ENCODE results near the gene PRPS1.
"Not testable (repeated sequence)": the region's sequence is repeated elsewhere in the genome, so short reads cannot be mapped to it uniquely, and the experiment has no call there.

The PRPS1 gene

DNA sequence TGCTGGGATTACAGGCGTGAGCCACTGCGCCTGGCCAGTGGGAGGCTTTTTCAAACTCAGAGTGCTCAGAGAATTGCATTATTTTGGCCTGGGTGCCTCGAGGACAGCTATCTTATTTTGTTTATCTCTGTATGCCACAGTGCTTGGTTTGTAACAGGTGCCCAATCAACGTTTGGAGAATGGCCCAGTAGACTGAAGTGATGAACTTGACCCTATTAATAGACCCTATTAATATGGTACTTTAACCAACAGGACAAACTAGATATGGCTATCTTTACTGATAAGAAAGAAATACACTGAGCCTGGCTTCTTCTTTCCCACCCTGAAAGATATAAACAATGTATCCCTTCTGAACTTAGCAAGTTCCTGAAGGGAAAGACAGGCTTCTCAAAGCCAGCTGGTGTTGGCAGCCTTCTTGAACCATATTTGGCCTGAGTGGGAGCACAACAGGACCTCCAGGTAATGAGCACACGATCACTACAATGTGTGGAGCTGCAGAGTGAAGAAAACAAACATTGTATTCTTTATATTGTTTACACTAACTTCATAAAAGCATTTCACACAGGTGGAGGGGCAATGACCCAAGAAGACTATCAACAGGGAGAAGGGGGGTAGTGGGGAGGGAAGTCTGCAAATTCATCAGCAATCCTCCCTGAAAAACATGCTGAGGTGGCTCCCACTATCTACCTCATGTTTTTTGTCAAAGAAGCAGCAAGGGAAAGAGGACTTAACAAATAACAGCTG, 41.7 kb downstream of the PRPS1 start:
- DNase-seq (ENCODE audit: low spot score) = no peak
- in situ Hi-C loops (cut with MboI; ENCODE audit: low sequenced_read_pairs, unreplicated experiment) = loop anchor here (10.0 kb wide), 1 partner anchor 105 kb away; the partner anchor contains the start of genes NCBP2L and TSC22D3
- TF ChIP-seq, protein P1, sequence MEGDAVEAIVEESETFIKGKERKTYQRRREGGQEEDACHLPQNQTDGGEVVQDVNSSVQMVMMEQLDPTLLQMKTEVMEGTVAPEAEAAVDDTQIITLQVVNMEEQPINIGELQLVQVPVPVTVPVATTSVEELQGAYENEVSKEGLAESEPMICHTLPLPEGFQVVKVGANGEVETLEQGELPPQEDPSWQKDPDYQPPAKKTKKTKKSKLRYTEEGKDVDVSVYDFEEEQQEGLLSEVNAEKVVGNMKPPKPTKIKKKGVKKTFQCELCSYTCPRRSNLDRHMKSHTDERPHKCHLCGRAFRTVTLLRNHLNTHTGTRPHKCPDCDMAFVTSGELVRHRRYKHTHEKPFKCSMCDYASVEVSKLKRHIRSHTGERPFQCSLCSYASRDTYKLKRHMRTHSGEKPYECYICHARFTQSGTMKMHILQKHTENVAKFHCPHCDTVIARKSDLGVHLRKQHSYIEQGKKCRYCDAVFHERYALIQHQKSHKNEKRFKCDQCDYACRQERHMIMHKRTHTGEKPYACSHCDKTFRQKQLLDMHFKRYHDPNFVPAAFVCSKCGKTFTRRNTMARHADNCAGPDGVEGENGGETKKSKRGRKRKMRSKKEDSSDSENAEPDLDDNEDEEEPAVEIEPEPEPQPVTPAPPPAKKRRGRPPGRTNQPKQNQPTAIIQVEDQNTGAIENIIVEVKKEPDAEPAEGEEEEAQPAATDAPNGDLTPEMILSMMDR (IDR thresholded peaks at IDR 0.05; ENCODE audit: borderline replicate concordance, control extremely low read depth, extremely low read depth, insufficient read depth, missing control alignments) = no peak

DNA sequence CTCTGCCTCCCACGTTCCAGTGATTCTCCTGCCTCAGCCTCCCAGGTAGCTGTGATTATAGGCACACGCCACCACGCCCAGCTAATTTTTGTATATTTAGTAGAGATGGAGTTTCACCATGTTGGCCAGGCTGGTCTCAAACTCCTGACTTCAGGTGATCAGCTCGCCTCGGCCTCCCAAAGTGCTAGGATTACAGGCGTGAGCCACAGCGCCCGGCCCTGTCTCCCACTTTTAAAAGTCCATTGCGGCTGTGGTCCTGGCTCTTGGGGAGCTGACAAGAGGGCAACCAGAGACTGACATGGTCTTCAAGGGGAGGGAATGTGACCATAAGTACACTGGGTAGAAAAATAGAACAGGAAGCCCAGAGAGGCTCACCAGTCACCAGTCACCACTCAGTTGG, 42.9 kb downstream of the PRPS1 start:
- DNase-seq (ENCODE audit: low spot score); in situ Hi-C loops (cut with MboI; ENCODE audit: low sequenced_read_pairs, unreplicated experiment): not testable (repeated sequence)

DNA sequence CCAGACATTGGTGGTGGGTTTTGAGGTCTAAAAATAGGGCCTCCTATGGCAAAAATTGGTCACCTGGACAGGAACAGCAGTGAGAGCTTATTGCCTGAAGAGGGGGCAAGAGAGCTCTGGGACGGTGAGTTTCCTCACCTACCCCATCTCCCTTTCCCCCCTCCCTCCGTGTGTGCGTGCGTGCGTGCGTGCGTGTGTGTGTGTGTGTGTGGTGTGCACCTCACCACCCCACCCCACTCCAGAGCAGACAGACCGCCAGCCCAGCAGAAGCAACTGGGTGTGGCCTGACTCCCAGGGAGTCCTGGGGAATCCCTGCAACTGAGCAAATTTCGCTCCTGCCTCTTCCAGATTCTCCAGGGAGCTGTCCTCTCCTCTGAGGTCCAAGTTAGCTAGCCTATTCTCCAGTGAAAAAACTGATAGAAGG, 44.7 kb downstream of the PRPS1 start:
- TF ChIP-seq, protein P1 (IDR thresholded peaks at IDR 0.05; ENCODE audit: borderline replicate concordance, control extremely low read depth, extremely low read depth, insufficient read depth, missing control alignments) = peak; percentile 59
- peak; percentile 68 for DNase-seq (ENCODE audit: low spot score)
- in situ Hi-C loops (cut with MboI; ENCODE audit: low sequenced_read_pairs, unreplicated experiment) = no loop called here

DNA sequence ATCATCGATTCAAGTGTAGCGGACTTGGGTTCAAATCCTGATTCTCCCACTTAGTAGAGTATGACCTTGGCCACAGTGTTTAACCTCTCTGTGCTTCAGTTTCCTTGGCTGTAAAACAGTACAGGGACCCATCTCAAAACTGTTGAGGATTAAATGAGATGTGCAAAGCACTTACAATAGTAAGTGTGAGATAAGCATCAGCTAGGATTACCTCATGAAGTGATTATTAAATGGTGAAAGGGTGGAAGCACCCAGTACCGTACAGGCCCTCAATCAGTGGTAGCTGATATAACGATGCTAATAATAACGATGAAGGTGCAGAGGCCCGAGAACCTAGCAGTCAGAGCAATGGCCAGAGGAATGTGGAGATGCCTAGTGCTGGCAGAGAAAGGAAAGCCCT, 45.1 kb downstream of the PRPS1 start:
- TF ChIP-seq, protein P1 (IDR thresholded peaks at IDR 0.05; ENCODE audit: borderline replicate concordance, control extremely low read depth, extremely low read depth, insufficient read depth, missing control alignments) = no peak
- in situ Hi-C loops (cut with MboI; ENCODE audit: low sequenced_read_pairs, unreplicated experiment) = no loop called here
- DNase-seq (ENCODE audit: low spot score) = no peak

DNA sequence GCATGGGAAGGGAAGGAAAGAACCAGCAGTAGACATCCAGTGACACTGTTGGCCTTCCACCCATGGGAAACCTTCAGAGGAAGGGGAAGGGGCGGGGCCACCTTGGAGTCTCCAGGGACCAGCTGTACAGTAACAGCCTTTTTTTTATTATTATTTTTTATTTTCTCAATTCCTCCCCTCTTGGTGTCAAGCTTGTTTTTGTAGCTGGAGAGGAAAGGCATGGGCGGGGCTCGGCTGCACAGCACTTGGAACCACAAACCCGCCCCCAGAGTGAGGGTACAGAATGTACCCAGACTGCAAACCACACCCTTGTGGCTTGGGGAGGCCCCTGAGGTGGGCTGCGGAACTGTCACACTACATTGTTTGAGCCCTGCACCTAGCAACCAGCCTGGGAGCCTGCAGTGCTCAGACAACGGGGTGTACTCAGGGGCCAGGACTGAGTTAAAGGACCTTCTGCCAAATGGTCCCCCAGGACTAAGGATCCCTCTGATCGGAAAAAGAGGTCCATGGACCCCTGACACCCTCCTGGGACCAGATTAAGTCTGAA, 45.7 kb downstream of the PRPS1 start:
- in situ Hi-C loops (cut with MboI; ENCODE audit: low sequenced_read_pairs, unreplicated experiment) = no loop called here
- TF ChIP-seq, protein P1 (IDR thresholded peaks at IDR 0.05; ENCODE audit: borderline replicate concordance, control extremely low read depth, extremely low read depth, insufficient read depth, missing control alignments) = no peak

DNA sequence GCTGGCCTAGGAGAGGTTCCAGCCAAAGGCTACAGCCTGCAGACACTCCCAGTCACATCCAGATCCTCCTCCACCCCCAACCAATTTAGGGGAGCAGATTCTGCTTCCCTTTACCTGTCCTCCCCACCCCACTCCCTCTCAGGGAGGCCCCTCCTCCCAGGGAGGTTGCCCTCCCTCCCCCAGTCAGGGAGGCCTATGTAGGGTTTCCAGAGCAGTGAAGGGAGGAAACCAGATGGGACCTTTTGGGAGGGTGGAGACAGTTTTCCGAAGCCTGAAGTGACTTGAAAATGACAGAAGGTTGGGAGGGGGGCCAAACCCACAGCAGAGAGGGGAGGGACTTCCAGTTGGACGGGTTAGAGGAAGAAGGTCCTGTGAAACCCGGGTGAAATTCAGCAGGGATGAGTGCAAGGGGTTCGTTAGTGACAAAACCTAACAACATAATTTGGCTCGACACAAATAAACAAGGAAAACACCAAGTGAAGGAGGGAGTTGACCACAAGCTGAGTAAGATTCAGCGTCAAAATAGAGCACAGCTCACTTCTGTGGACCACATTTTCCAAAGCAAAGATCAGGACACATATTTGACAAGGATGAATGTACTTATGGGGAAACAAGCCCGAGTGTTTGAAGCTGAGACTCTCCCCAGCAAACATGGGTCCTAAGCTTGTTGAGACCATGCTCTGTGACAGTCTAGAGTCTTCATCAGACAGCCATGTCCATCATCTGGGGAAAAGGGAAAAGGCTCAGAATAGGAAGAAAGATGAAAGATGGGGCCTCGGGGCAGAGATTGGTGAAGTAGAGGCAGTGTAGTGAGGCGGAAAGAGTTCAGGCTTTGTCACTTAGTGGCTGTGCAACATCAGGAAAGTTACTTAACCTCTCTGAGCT, 46.4 kb downstream of the PRPS1 start:
- in situ Hi-C loops (cut with MboI; ENCODE audit: low sequenced_read_pairs, unreplicated experiment) = no loop called here
- DNase-seq (ENCODE audit: low spot score) = peak; percentile 16
- TF ChIP-seq, protein P1 (IDR thresholded peaks at IDR 0.05; ENCODE audit: borderline replicate concordance, control extremely low read depth, extremely low read depth, insufficient read depth, missing control alignments) = no peak

More for the DNA sequence above, 45.7 kb downstream of the PRPS1 start:
- DNase-seq (ENCODE audit: low spot score) = peak; percentile 76

DNA sequence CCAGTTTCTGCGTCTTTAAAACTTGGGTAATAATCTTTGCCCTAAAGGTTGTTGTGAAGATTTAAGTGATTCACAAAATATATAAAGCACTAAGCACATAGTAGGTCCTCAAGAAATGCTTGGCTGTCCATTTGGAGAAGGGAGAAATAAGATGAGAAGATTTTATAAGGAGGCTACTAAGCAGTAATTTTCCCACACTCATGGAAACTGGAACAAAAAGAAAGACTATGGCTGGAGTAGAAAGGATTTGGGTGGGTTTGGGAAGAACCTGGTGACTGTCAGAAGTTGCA, 47.0 kb downstream of the PRPS1 start:
- in situ Hi-C loops (cut with MboI; ENCODE audit: low sequenced_read_pairs, unreplicated experiment) = no loop called here

More for the DNA sequence above, 47.0 kb downstream of the PRPS1 start:
- no peak for DNase-seq (ENCODE audit: low spot score)
- TF ChIP-seq, protein P1 (IDR thresholded peaks at IDR 0.05; ENCODE audit: borderline replicate concordance, control extremely low read depth, extremely low read depth, insufficient read depth, missing control alignments) = no peak

All from GM13976 (cell line).